Parathyroid adenoma (tissue), 2 donors: ENCODE data around the gene LLGL1.

Experiments used
- H2AFZ ChIP-seq: fragments of 300-600 bp; sonication (generic); one replicate; pipeline ENCODE4 v1.7.0; 2017; ENCODE audit warnings: antibody characterized with exemption, mild to moderate bottlenecking
- H3K27ac ChIP-seq: fragments of 300-600 bp; sonication (generic); one replicate; pipeline ENCODE4 v1.7.0; 2017
- H3K27me3 ChIP-seq: fragments of 300-600 bp; sonication (generic); one replicate; pipeline ENCODE4 v1.7.0; 2017; ENCODE audit warnings: low read length; ENCODE audit not compliant: control insufficient read depth, insufficient read depth
- H3K36me3 ChIP-seq: fragments of 300-600 bp; sonication (generic); one replicate; pipeline ENCODE4 v1.7.0; 2017; ENCODE audit warnings: low read length; ENCODE audit not compliant: control insufficient read depth, insufficient read depth
- H3K4me1 ChIP-seq: fragments of 300-600 bp; sonication (generic); one replicate; pipeline ENCODE4 v1.7.0; 2017; ENCODE audit warnings: control low read depth
- H3K4me2 ChIP-seq: fragments of 300-600 bp; sonication (generic); one replicate; pipeline ENCODE4 v1.7.0; 2017; ENCODE audit warnings: low read length
- H3K4me3 ChIP-seq: fragments of 300-600 bp; sonication (generic); one replicate; pipeline ENCODE4 v1.7.0; 2017; ENCODE audit warnings: low read depth, low read length
- H3K79me2 ChIP-seq: fragments of 300-600 bp; sonication (generic); one replicate; pipeline ENCODE4 v1.7.0; 2017; ENCODE audit warnings: control low read depth
- H3K9ac ChIP-seq: fragments of 300-600 bp; sonication (generic); one replicate; pipeline ENCODE4 v1.7.0; 2017; ENCODE audit warnings: mild to moderate bottlenecking
- H3K9me3 ChIP-seq: fragments of 300-600 bp; sonication (generic); one replicate; pipeline ENCODE4 v1.7.0; 2017; ENCODE audit warnings: low read length; ENCODE audit not compliant: control insufficient read depth
- CTCF ChIP-seq: fragments of 300-600 bp; sonication (generic); IDR thresholded peaks from one replicate; pipeline ENCODE4 v1.7.0; 2017; ENCODE audit warnings: antibody characterized with exemption, mild to moderate bottlenecking
- donor health status: primary hyperparathyroidism.

LLGL1 gene

DNA sequence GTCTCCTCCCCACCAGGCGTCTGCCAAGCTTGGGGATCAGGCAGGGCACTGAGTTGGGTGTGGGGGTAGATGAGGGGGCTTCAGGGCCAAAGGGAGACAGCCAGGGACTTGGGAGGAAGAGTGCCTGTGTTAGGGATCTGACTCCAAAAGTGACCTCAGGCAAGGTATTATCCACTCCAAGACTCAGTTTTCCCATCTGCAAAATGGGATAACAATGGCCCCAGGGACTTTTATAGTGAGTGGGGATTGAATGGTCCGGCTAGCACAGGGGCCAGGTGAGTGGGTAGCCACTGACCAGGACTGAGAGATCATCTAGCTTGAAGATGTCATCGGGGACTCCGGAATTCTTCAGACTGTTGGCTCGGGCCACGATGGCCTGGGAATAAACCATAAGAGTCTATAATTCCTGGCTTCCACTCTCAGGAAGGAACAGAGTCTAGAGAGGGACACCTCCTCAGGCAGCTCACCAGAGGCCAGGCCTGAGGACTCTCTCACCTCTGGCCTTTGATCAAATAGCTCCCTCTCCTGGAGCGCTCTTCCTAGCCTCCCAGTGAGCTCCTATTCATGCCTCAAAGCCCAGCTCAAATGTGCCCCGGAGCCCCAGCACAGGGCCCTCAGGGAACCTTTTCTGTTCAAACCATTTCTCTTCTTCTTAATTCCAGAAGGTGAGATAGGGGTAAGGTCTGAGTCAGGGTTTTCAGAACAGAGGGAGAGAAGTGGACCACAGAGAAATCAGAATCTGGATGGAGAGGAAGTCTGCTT is 29.6 kb downstream of the LLGL1 start:
- Histone ChIP-seq H3K4me3 (no peak overlapping the region), H3K9me3 (no peaks in the 10 kb centered on the region), H3K4me2 (no peak overlapping the region), H3K36me3 (no peaks in the 10 kb centered on the region), H2AFZ (no peak overlapping the region), H3K9ac (no peak overlapping the region), H3K79me2 (peaks cover 44% of the 10 kb centered on the region), H3K27me3 (no peaks in the 10 kb centered on the region), H3K27ac (no peak overlapping the region), H3K4me1 (peaks cover 12% of the 10 kb centered on the region)
- no peak for TF ChIP-seq CTCF

GRCh38 chr17:18256351-18256750 is 30.9 kb downstream of the LLGL1 start:
- no peaks in the 10 kb centered on the region for H3K27me3 ChIP-seq
- no peak overlapping the region for H3K4me3 ChIP-seq
- peaks cover 12% of the 10 kb centered on the region for H3K4me1 ChIP-seq
- peaks cover 44% of the 10 kb centered on the region for H3K79me2 ChIP-seq
- H3K36me3 ChIP-seq = no peaks in the 10 kb centered on the region
- H3K9me3 ChIP-seq = no peaks in the 10 kb centered on the region
- H3K9ac ChIP-seq = no peak overlapping the region
- H2AFZ ChIP-seq = no peak overlapping the region
- TF ChIP-seq CTCF = no peak
- no peak overlapping the region for H3K27ac ChIP-seq
- H3K4me2 ChIP-seq = no peak overlapping the region

DNA sequence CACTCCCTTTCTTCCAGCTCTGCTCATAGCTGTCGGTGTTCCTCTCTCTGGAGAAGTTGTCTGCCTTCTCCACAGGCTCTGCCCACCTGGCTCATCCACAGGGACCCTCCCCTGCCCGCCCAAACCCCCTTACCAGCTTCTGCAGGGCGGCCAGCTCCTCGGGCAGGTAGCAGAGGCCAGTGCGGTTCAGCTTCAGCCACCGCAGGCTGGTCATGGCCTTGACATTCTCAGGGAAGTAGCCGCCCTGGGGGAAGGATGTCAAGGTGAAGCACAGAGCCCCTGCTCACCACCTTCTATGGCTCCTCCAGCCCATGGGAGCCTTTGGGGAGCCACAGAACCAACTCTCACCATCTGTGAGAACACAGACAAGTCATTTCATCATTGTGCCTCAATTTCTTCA is 31.3 kb downstream of the LLGL1 start:
- Histone ChIP-seq H3K4me3 (no peak overlapping the region), H3K9ac (no peak overlapping the region)

GRCh38 chr17:18257268-18257981 is 32.0 kb downstream of the LLGL1 start:
- no peaks in the 10 kb centered on the region for H3K36me3 ChIP-seq
- TF ChIP-seq CTCF = no peak
- H3K9me3 ChIP-seq = no peaks in the 10 kb centered on the region
- no peaks in the 10 kb centered on the region for H3K27me3 ChIP-seq
- H3K79me2 ChIP-seq = peaks cover 49% of the 10 kb centered on the region
- H3K4me2 ChIP-seq = peak overlapping the region; percentile 91
- peak overlapping the region; percentile 92 for H3K27ac ChIP-seq
- H2AFZ ChIP-seq = peak overlapping the region; percentile 92
- peaks cover 23% of the 10 kb centered on the region for H3K4me1 ChIP-seq
- H3K4me3 ChIP-seq = peak overlapping the region; percentile 90
- peak overlapping the region; percentile 50 for H3K9ac ChIP-seq

More for the DNA sequence above, 31.3 kb downstream of the LLGL1 start:
- no peak for TF ChIP-seq CTCF
- H3K27me3 ChIP-seq = no peaks in the 10 kb centered on the region
- no peak overlapping the region for H2AFZ ChIP-seq
- H3K4me1 ChIP-seq = peaks cover 16% of the 10 kb centered on the region
- H3K9me3 ChIP-seq = no peaks in the 10 kb centered on the region
- H3K27ac ChIP-seq = peak overlapping the region; percentile 92
- H3K79me2 ChIP-seq = peaks cover 44% of the 10 kb centered on the region
- no peaks in the 10 kb centered on the region for H3K36me3 ChIP-seq
- no peak overlapping the region for H3K4me2 ChIP-seq
